ENCODE measurements around the gene GALE. TPM values are rescaled to one million over a fixed set of nuclear protein-coding genes. Genes with fewer than 3 reads are reported as not detected.

The GALE gene
- total and polyA plus RNA-seq, 2 of the 13 experiments (the other 11 are each of a cell fraction or from before 2014, with no cell fraction given), result 85.2 to 88.4 TPM

DNA sequence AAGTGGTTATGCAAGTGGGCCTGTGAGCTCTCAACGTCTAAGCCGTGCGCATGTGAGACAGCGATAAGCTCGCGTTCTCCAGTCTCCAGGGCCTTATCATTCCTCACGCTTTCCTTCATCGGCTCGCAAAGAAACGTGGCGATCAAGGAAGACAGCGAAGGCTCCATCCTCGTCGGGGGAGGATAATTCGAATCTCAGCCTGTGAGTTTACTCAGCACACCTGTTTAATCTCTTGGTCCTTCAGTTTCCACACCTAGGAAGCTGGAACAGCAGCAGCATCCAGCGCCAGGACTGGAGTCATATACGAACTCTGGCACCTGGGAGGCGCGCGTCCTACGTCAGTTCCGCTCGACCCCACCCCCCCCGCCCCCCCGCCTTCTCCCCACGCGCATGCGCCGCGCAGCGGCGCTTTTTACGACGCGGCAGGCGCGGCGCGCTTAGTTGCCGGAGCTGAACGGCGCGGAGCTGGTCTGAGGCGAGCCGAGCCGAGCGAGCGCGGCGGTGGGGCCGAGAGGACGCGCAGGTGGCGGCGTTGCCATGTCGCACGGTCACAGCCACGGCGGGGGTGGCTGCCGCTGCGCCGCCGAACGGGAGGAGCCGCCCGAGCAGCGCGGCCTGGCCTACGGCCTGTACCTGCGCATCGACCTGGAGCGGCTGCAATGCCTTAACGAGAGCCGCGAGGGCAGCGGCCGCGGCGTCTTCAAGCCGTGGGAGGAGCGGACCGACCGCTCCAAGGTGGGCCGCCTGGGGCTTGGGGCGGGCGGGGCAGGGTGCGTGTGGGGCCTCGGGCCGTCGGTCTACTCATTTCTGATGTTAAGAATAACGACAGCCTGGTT is 22.4 kb downstream of the GALE start, which contains the start of gene PITHD1 (continued):
- peak; percentile 40; the same call in 1 of the 2 replicates for TF ChIP-seq AHR (CRISPR knock-in tag; IDR thresholded peaks at IDR 0.05)
- TF ChIP-seq MED13 (CRISPR knock-in tag; IDR thresholded peaks at IDR 0.05), result peak; percentile 82; the same call in 1 of the 2 replicates
- peak; percentile 52; the same call in 1 of the 2 replicates for TF ChIP-seq TFAP4 (IDR thresholded peaks at IDR 0.05; ENCODE audit: borderline replicate concordance, low read depth)
- no peak for TF ChIP-seq SKI (IDR thresholded peaks at IDR 0.05; ENCODE audit: partially characterized antibody)
- TF ChIP-seq, protein P1, sequence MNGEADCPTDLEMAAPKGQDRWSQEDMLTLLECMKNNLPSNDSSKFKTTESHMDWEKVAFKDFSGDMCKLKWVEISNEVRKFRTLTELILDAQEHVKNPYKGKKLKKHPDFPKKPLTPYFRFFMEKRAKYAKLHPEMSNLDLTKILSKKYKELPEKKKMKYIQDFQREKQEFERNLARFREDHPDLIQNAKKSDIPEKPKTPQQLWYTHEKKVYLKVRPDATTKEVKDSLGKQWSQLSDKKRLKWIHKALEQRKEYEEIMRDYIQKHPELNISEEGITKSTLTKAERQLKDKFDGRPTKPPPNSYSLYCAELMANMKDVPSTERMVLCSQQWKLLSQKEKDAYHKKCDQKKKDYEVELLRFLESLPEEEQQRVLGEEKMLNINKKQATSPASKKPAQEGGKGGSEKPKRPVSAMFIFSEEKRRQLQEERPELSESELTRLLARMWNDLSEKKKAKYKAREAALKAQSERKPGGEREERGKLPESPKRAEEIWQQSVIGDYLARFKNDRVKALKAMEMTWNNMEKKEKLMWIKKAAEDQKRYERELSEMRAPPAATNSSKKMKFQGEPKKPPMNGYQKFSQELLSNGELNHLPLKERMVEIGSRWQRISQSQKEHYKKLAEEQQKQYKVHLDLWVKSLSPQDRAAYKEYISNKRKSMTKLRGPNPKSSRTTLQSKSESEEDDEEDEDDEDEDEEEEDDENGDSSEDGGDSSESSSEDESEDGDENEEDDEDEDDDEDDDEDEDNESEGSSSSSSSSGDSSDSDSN (CRISPR knock-in tag; IDR thresholded peaks at IDR 0.05), result peak; percentile 66; the same call in 1 of the 2 replicates
- peak; percentile 79 for TF ChIP-seq ZNF317 (CRISPR knock-in tag; IDR thresholded peaks at IDR 0.05)
- TF ChIP-seq ZNF333 (CRISPR knock-in tag; IDR thresholded peaks at IDR 0.05; ENCODE audit: borderline replicate concordance), result no peak; the same call in 1 of the 2 replicates
- peak; percentile 97 for TF ChIP-seq HES4 (CRISPR knock-in tag; IDR thresholded peaks at IDR 0.05; ENCODE audit: borderline replicate concordance)
- TF ChIP-seq GATA4 (IDR thresholded peaks at IDR 0.05; ENCODE audit: borderline replicate concordance, low read depth), result peak; percentile 70; the same call in 1 of the 2 replicates
- no peak for TF ChIP-seq ZNF121 (CRISPR knock-in tag; IDR thresholded peaks at IDR 0.05)
- TF ChIP-seq ZNF264 (CRISPR knock-in tag; IDR thresholded peaks at IDR 0.05), result no peak; the same call in 1 of the 2 replicates
- TF ChIP-seq REXO4 (CRISPR knock-in tag; IDR thresholded peaks at IDR 0.05; ENCODE audit: borderline replicate concordance), result no peak
- 0 out of 2 replicates have a peak, but pooled peaks have one; percentile 59 for TF ChIP-seq ZSCAN29 (CRISPR knock-in tag; conservative IDR thresholded peaks at IDR 0.05)
- peak; percentile 78; the same call in 1 of the 2 replicates for TF ChIP-seq WIZ (CRISPR knock-in tag; IDR thresholded peaks at IDR 0.05)
- TF ChIP-seq ZFYVE20 (CRISPR knock-in tag; IDR thresholded peaks at IDR 0.05; ENCODE audit: borderline replicate concordance, low read depth), result peak; percentile 90; the same call in 1 of the 2 replicates
- TF ChIP-seq SP140L (CRISPR knock-in tag; IDR thresholded peaks at IDR 0.05; ENCODE audit: borderline replicate concordance), result peak; percentile 68; the same call in 1 of the 2 replicates
- TF ChIP-seq ZFY (CRISPR knock-in tag; IDR thresholded peaks at IDR 0.05), result peak; percentile 98
- TF ChIP-seq, protein P2, sequence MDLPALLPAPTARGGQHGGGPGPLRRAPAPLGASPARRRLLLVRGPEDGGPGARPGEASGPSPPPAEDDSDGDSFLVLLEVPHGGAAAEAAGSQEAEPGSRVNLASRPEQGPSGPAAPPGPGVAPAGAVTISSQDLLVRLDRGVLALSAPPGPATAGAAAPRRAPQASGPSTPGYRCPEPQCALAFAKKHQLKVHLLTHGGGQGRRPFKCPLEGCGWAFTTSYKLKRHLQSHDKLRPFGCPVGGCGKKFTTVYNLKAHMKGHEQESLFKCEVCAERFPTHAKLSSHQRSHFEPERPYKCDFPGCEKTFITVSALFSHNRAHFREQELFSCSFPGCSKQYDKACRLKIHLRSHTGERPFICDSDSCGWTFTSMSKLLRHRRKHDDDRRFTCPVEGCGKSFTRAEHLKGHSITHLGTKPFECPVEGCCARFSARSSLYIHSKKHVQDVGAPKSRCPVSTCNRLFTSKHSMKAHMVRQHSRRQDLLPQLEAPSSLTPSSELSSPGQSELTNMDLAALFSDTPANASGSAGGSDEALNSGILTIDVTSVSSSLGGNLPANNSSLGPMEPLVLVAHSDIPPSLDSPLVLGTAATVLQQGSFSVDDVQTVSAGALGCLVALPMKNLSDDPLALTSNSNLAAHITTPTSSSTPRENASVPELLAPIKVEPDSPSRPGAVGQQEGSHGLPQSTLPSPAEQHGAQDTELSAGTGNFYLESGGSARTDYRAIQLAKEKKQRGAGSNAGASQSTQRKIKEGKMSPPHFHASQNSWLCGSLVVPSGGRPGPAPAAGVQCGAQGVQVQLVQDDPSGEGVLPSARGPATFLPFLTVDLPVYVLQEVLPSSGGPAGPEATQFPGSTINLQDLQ (CRISPR knock-in tag; IDR thresholded peaks at IDR 0.05), result peak; percentile 63; the same call in 1 of the 2 replicates
- no peak for TF ChIP-seq ZNF670 (CRISPR knock-in tag; IDR thresholded peaks at IDR 0.05; ENCODE audit: borderline replicate concordance)
